SK-N-SH treated with all-trans-retinoic acid at 6 μM for 48 hours (cell line): ENCODE results near the gene MBOAT7.

Experiments used
- CREB5 ChIP-seq: fragments of 250-450 bp; sonication (Bioruptor Pico); IDR thresholded peaks from 2 replicates; pipeline ENCODE4 v1.5.1; 2020; ENCODE audit warnings: low read depth, mild to moderate bottlenecking, moderate library complexity
- CSRNP3 ChIP-seq: fragments of 250-450 bp; sonication (Bioruptor Pico); IDR thresholded peaks from 2 replicates; pipeline ENCODE4 v1.5.1; 2021; ENCODE audit warnings: mild to moderate bottlenecking, moderate library complexity
- ESRRG ChIP-seq: fragments of 250-450 bp; sonication (Bioruptor Pico); IDR thresholded peaks from 2 replicates; pipeline ENCODE4 v1.6.1; 2021; ENCODE audit warnings: mild to moderate bottlenecking
- PATZ1 ChIP-seq: fragments of 250-450 bp; sonication (Bioruptor Pico); IDR thresholded peaks from 2 replicates; pipeline ENCODE4 v1.8.0; 2020; ENCODE audit warnings: mild to moderate bottlenecking, moderate library complexity, borderline replicate concordance
- TSHZ2 ChIP-seq: fragments of 250-450 bp; sonication (Bioruptor Pico); IDR thresholded peaks from 2 replicates; pipeline ENCODE4 v1.5.0; 2020; ENCODE audit warnings: mild to moderate bottlenecking, moderate library complexity
- ZFP3 ChIP-seq: fragments of 250-450 bp; sonication (Bioruptor Pico); IDR thresholded peaks from 2 replicates; pipeline ENCODE4 v1.5.0; 2020; ENCODE audit warnings: mild to moderate bottlenecking, moderate library complexity
- ZFP30 ChIP-seq: fragments of 450-650 bp; formaldehyde crosslinking; IDR thresholded peaks from 2 replicates; pipeline ENCODE4 v1.5.0; 2022; ENCODE audit warnings: mild to moderate bottlenecking, moderate library complexity
- ZNF70 ChIP-seq: fragments of 450-650 bp; formaldehyde crosslinking; IDR thresholded peaks from 2 replicates; pipeline ENCODE4 v1.5.0; 2020; ENCODE audit warnings: mild to moderate bottlenecking, moderate library complexity

- TF ChIP-seq ZNF70 (CRISPR knock-in tag): no peak
- no peak for TF ChIP-seq ZFP3
- no peak for TF ChIP-seq CREB5
- TF ChIP-seq ESRRG (CRISPR knock-in tag): no peak
- no peak for TF ChIP-seq TSHZ2
- no peak for TF ChIP-seq ZFP30 (CRISPR knock-in tag)
- TF ChIP-seq CSRNP3 (CRISPR knock-in tag): no peak
- no peak for TF ChIP-seq PATZ1
Observed at GRCh38 chr19:54231077-54231931, 41.9 kb upstream of the MBOAT7 start.
